Naive B cell (primary cell): ENCODE data around the gene STAT1. TPM values are rescaled to one million over a fixed set of nuclear protein-coding genes. Genes with fewer than 3 reads are reported as not detected.
A peak's percentile ranks its signal among the peaks of the same experiment; 100 is the strongest.

ENCODE experiments used
- ATAC-seq, 2 donors: fragments of 150-1000 bp; cut with Tn5 transposase; 2 replicates each; pipeline ENCODE4 v1.10.0; 2021; ENCODE audit warnings: low read depth in 2 of 2, mild to moderate bottlenecking in 2 of 2, moderate library complexity in 2 of 2
- DNase-seq: peaks from one replicate; pipeline ENCODE4 v3.0.0; 2022
- H3K27ac Mint-ChIP-seq, 6 donors: one replicate each; pipeline ENCODE4 v1.8.0; 2020 to 2022; ENCODE audit warnings: mild to moderate bottlenecking in 6 of 6, mixed read lengths in 6 of 6, moderate library complexity in 5 of 6, inconsistent platforms in 2 of 6
- H3K27me3 Mint-ChIP-seq, 3 donors: one replicate each; pipeline ENCODE4 v1.8.0; 2021 to 2022; ENCODE audit warnings: mixed read lengths in 3 of 3, mild to moderate bottlenecking in 1 of 3
- H3K36me3 Mint-ChIP-seq, 2 donors: one replicate each; pipeline ENCODE4 v1.8.0; 2020 to 2022; ENCODE audit warnings: mixed read lengths in 2 of 2, inconsistent platforms in 1 of 2, mild to moderate bottlenecking in 1 of 2
- H3K4me1 Mint-ChIP-seq, 3 donors: one replicate each; pipeline ENCODE4 v1.8.0; 2020 to 2022; ENCODE audit warnings: mixed read lengths in 3 of 3, inconsistent platforms in 1 of 3, mild to moderate bottlenecking in 1 of 3, moderate library complexity in 1 of 3
- H3K4me3 Mint-ChIP-seq, 8 donors: one replicate each; pipeline ENCODE4 v1.8.0; 2020 to 2022; ENCODE audit warnings: mild to moderate bottlenecking in 8 of 8, mixed read lengths in 8 of 8, moderate library complexity in 8 of 8, inconsistent platforms in 2 of 8
- H3K9me3 Mint-ChIP-seq, 7 donors: one replicate each; pipeline ENCODE4 v1.8.0; 2020 to 2022; ENCODE audit warnings: mixed read lengths in 7 of 7, mild to moderate bottlenecking in 5 of 7, inconsistent platforms in 2 of 7, moderate library complexity in 1 of 7
- polyA plus RNA-seq, 6 donors: library from polyadenylated mRNA; unstranded; fragments of 300-500 nt; fragmentation: Illumina TruSeq; gene quantifications; one replicate each; pipeline ENCODE4 v1.2.3, GENCODE V29; 2021; ENCODE audit warnings: low read depth in 6 of 6

Gene STAT1
- polyA plus RNA-seq, 6 donors from 2014 or later: 36.9 to 140 (median 54.8) TPM

DNA sequence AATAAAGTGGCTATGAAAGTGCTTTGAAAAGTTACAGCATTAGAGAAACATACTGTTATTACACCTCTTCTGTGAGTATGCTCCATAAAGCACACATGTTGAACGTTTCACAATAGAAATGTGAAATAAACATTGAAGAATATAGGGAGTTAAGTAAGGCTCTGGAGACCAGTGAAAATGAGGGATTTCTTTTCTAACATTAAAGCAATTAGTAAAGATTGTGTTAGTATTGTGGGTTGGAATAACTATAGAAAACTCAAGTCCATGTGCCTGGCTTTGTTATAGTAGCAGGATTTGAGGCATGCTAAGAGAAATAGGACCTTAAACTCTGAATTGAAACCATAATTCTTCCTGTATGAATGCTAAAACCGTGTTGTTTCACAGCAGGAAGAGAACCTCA, 70.3 kb downstream of the STAT1 start:
- no peaks in the 10 kb centered on the region for H3K27me3 Mint-ChIP-seq
- H3K27ac Mint-ChIP-seq: peak overlapping the region in 1 of 6 donors; percentile 24
- H3K4me1 Mint-ChIP-seq: peaks cover 7 to 14% (median 7%) of the 10 kb centered on the region in 3 donors
- DNase-seq (no peak), ATAC-seq (no peak)
- no peaks in the 10 kb centered on the region for H3K36me3 Mint-ChIP-seq
- no peaks in the 10 kb centered on the region for H3K9me3 Mint-ChIP-seq
- no peak overlapping the region for H3K4me3 Mint-ChIP-seq

DNA sequence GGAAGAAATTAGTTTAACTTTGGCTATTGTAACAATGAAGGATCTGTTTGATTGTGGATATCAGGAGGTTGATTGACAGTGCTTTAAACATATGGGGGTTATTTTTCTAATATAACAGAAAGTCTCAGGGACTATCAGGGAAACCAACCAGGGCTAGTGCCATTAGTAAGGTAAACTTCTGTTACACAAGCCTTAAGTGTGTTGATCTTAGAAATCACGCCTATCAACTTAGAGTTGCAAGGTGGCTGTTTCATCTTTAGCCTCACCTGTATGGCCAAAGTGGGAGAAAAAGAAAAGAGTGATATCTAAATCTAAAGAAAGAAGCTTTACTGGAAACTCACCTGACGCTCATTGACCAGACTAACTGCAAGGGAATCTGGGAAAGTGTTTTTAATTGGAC, 71.3 kb downstream of the STAT1 start:
- no peak for ATAC-seq
- Mint-ChIP-seq H3K9me3 (no peaks in the 10 kb centered on the region), H3K4me1 (peaks cover 3 to 10% (median 4%) of the 10 kb centered on the region in 3 donors)

GRCh38 chr2:190941571-190941970, 72.4 kb downstream of the STAT1 start:
- no peak for ATAC-seq
- no peak overlapping the region for H3K27ac Mint-ChIP-seq
- no peak overlapping the region for H3K4me3 Mint-ChIP-seq
- peaks cover 0 to under 1% (median under 1%) of the 10 kb centered on the region in 3 donors for H3K4me1 Mint-ChIP-seq
- no peaks in the 10 kb centered on the region for H3K36me3 Mint-ChIP-seq
- H3K27me3 Mint-ChIP-seq: no peaks in the 10 kb centered on the region
- no peaks in the 10 kb centered on the region for H3K9me3 Mint-ChIP-seq
- no peak for DNase-seq

More for the DNA sequence above, 71.3 kb downstream of the STAT1 start:
- no peaks in the 10 kb centered on the region for H3K36me3 Mint-ChIP-seq
- H3K27ac Mint-ChIP-seq: no peak overlapping the region
- no peaks in the 10 kb centered on the region for H3K27me3 Mint-ChIP-seq
- no peak overlapping the region for H3K4me3 Mint-ChIP-seq
- no peak for DNase-seq

DNA sequence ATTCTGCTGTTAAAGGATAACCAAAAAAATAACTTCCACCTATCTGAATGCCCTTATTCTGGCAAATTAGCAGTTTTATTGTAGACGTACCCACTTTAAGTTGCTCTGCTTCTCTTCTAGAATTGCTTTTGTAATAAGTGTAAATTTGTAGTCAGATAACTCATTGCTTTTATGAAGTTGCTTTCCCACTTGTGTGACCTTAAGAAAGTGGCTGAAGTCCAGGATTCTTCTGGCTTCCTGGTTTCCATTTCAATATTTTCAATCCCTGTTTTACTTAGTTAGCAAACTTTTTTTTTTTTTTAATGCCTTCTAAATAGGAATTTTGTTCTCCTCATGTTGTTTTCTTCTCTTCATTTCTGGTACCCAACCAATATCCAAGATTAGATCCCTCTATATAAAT, 73.5 kb downstream of the STAT1 start:
- DNase-seq (no peak), ATAC-seq (no peak)
- no peaks in the 10 kb centered on the region for H3K9me3 Mint-ChIP-seq
- no peaks in the 10 kb centered on the region for H3K27me3 Mint-ChIP-seq
- H3K4me3 Mint-ChIP-seq: no peak overlapping the region
- H3K27ac Mint-ChIP-seq: no peak overlapping the region
- no peaks in the 10 kb centered on the region for H3K4me1 Mint-ChIP-seq
- H3K36me3 Mint-ChIP-seq: no peaks in the 10 kb centered on the region

DNA sequence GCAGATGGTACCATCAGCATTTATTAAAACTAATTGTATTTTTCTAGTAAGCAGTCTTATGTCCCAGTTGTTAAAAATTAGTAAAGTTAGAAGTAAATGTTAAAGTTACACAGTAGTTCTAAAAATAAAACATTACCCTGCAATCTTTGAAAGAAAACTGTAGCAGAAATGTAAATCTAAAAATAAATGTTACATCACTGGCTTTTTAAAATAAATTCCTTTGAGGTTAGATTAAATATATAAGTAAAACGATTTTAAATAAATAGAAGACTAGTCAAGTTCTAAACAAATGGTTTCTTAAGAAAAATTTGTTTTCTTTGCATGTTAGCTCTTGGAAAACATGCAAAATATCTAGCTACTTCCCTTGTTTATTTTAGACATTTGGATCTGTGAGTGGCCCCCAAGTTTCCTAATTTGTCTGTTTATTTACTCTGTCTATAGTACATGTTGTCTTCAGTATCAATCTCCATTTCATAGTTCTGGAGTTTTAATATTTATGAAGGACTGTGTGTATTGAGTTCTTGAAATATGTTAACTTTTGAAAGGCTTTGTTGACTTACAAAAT, 75.1 kb downstream of the STAT1 start:
- no peaks in the 10 kb centered on the region for H3K27me3 Mint-ChIP-seq
- ATAC-seq (no peak), DNase-seq (no peak)
- peak overlapping the region in 4 of 6 donors; percentile 25 to 79 (median 60) for H3K27ac Mint-ChIP-seq
- no peaks in the 10 kb centered on the region for H3K4me1 Mint-ChIP-seq
- no peaks in the 10 kb centered on the region for H3K9me3 Mint-ChIP-seq
- no peak overlapping the region for H3K4me3 Mint-ChIP-seq
- no peaks in the 10 kb centered on the region for H3K36me3 Mint-ChIP-seq

DNA sequence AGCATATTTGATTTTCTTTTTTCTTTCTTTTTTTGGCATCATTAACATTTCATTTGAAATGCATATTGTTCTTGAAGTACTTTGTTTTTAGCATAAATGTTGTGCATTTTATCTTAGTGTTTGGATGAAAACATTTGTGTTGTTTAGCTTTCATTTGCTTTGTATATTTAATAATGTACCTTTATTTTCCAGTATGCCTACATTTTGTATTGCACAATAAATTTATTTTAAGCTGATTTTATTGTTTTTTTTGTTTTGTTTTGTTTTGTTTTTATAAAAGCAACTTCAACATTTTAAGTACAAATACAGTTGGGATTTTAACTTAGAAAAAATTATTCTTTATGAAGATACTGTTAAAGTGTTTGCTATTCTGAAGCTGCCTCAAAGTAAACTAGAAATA, 78.9 kb downstream of the STAT1 start:
- peak overlapping the region in 1 of 6 donors; percentile 54 for H3K27ac Mint-ChIP-seq
- no peak overlapping the region for H3K4me3 Mint-ChIP-seq
- no peaks in the 10 kb centered on the region for H3K27me3 Mint-ChIP-seq
- H3K36me3 Mint-ChIP-seq: peaks cover 7 to 10% of the 10 kb centered on the region in 2 donors
- H3K9me3 Mint-ChIP-seq: no peaks in the 10 kb centered on the region
- H3K4me1 Mint-ChIP-seq: peaks cover 0 to 4% (median 0%) of the 10 kb centered on the region in 3 donors
- no peak for DNase-seq
- ATAC-seq: no peak

GRCh38 chr2:190933361-190933760, 80.6 kb downstream of the STAT1 start:
- H3K4me1 Mint-ChIP-seq: peaks cover 0 to 4% (median 0%) of the 10 kb centered on the region in 3 donors
- no peaks in the 10 kb centered on the region for H3K9me3 Mint-ChIP-seq
- no peaks in the 10 kb centered on the region for H3K27me3 Mint-ChIP-seq
- ATAC-seq: no peak
- no peak overlapping the region for H3K27ac Mint-ChIP-seq
- no peak for DNase-seq
- no peak overlapping the region for H3K4me3 Mint-ChIP-seq
- peaks cover 7 to 12% of the 10 kb centered on the region in 2 donors for H3K36me3 Mint-ChIP-seq

DNA sequence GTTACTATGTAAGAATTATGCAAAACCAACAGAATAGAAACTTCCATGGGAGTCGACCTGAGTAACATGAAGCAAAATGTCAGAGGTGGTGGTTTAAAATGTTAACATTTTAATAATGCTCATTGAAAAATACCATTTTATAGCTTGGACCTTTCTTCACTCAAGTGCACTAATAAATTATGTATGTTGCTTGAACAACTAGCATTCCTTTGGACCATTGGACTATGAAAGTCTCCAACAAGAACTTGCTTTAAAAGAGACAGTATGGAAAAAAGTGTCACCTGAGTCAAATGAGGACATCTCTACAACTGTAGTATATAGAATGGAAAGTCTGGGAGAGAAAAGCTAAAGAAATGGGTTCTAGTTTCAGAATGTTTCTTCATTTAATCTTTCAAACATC, 81.5 kb downstream of the STAT1 start:
- Mint-ChIP-seq H3K27ac (no peak overlapping the region), H3K9me3 (no peaks in the 10 kb centered on the region), H3K4me1 (peaks cover 0 to 4% (median 0%) of the 10 kb centered on the region in 3 donors), H3K36me3 (peaks cover 7 to 12% of the 10 kb centered on the region in 2 donors), H3K4me3 (no peak overlapping the region), H3K27me3 (no peaks in the 10 kb centered on the region)
- ATAC-seq (no peak), DNase-seq (no peak)

GRCh38 chr2:190930411-190930810, 83.6 kb downstream of the STAT1 start:
- no peak overlapping the region for H3K4me3 Mint-ChIP-seq
- no peak for DNase-seq
- no peak for ATAC-seq
- no peaks in the 10 kb centered on the region for H3K27me3 Mint-ChIP-seq
- peaks cover 7 to 17% of the 10 kb centered on the region in 2 donors for H3K36me3 Mint-ChIP-seq
- no peaks in the 10 kb centered on the region for H3K9me3 Mint-ChIP-seq
- peak overlapping the region in 1 of 6 donors; percentile 54 for H3K27ac Mint-ChIP-seq
- H3K4me1 Mint-ChIP-seq: peaks cover 0 to 4% (median 0%) of the 10 kb centered on the region in 3 donors

GRCh38 chr2:190929919-190930318, 84.1 kb downstream of the STAT1 start:
- Mint-ChIP-seq H3K4me3 (no peak overlapping the region), H3K36me3 (peaks cover 7 to 17% of the 10 kb centered on the region in 2 donors), H3K9me3 (no peaks in the 10 kb centered on the region), H3K27ac (no peak overlapping the region), H3K4me1 (peaks cover 0 to 4% (median 0%) of the 10 kb centered on the region in 3 donors), H3K27me3 (no peaks in the 10 kb centered on the region)
- DNase-seq (no peak), ATAC-seq (no peak)

GRCh38 chr2:190927301-190927700, 86.7 kb downstream of the STAT1 start:
- H3K9me3 Mint-ChIP-seq: no peaks in the 10 kb centered on the region
- peaks cover 15 to 26% of the 10 kb centered on the region in 2 donors for H3K36me3 Mint-ChIP-seq
- no peak for DNase-seq
- no peak overlapping the region for H3K27ac Mint-ChIP-seq
- H3K27me3 Mint-ChIP-seq: no peaks in the 10 kb centered on the region
- no peak for ATAC-seq
- H3K4me1 Mint-ChIP-seq: peaks cover 1 to 8% (median 7%) of the 10 kb centered on the region in 3 donors
- no peak overlapping the region for H3K4me3 Mint-ChIP-seq

GRCh38 chr2:190922376-190922775, 91.6 kb downstream of the STAT1 start:
- DNase-seq: no peak
- H3K4me3 Mint-ChIP-seq: no peak overlapping the region
- H3K9me3 Mint-ChIP-seq: no peaks in the 10 kb centered on the region
- H3K27me3 Mint-ChIP-seq: no peaks in the 10 kb centered on the region
- peaks cover 20 to 31% of the 10 kb centered on the region in 2 donors for H3K36me3 Mint-ChIP-seq
- H3K4me1 Mint-ChIP-seq: peaks cover 4 to 8% (median 7%) of the 10 kb centered on the region in 3 donors
- peak overlapping the region in 2 of 6 donors; percentile 9 to 49 for H3K27ac Mint-ChIP-seq
- ATAC-seq: no peak

GRCh38 chr2:190920085-190920484, 93.9 kb downstream of the STAT1 start:
- peak overlapping the region in 1 of 6 donors; percentile 19 for H3K27ac Mint-ChIP-seq
- H3K36me3 Mint-ChIP-seq: peaks cover 33 to 36% of the 10 kb centered on the region in 2 donors
- no peaks in the 10 kb centered on the region for H3K9me3 Mint-ChIP-seq
- peaks cover 4 to 8% (median 7%) of the 10 kb centered on the region in 3 donors for H3K4me1 Mint-ChIP-seq
- H3K27me3 Mint-ChIP-seq: no peaks in the 10 kb centered on the region
- ATAC-seq (no peak), DNase-seq (no peak)
- no peak overlapping the region for H3K4me3 Mint-ChIP-seq
